ENCODE data around the gene SASH1.
A peak's percentile ranks its signal among the peaks of the same experiment; 100 is the strongest.
"Not testable (repeated sequence)": the region's sequence is repeated elsewhere in the genome, so short reads cannot be mapped to it uniquely, and the experiment has no call there.

Gene SASH1

GRCh38 chr6:148550569-148550968 lies 207.9 kb downstream of the SASH1 start:
- no peak for DNase-seq (ENCODE audit: low spot score)

- no peak for DNase-seq (ENCODE audit: low spot score)
Observed at GRCh38 chr6:148551226-148551625, 208.6 kb downstream of the SASH1 start.

- DNase-seq (ENCODE audit: low spot score) = no peak
Observed at GRCh38 chr6:148556410-148556809, 213.8 kb downstream of the SASH1 start.

GRCh38 chr6:148557796-148558321 lies 215.2 kb downstream of the SASH1 start:
- DNase-seq (ENCODE audit: low spot score) = no peak

- peak; percentile 40 for DNase-seq (ENCODE audit: low spot score)
Observed at GRCh38 chr6:148559848-148560433, 217.3 kb downstream of the SASH1 start.

- DNase-seq (ENCODE audit: low spot score) = no peak
Observed at GRCh38 chr6:148561629-148562028, 219.0 kb downstream of the SASH1 start.

- no peak for DNase-seq (ENCODE audit: low spot score)
Observed at GRCh38 chr6:148563066-148563465, 220.4 kb downstream of the SASH1 start.

- DNase-seq (ENCODE audit: low spot score) = no peak
Observed at GRCh38 chr6:148564494-148565035, 221.9 kb downstream of the SASH1 start.

- no peak for DNase-seq (ENCODE audit: low spot score)
Observed at GRCh38 chr6:148565321-148565926, 222.8 kb downstream of the SASH1 start.

GRCh38 chr6:148565930-148566663 lies 223.5 kb downstream of the SASH1 start:
- no peak for DNase-seq (ENCODE audit: low spot score)

GRCh38 chr6:148566664-148567350 lies 224.2 kb downstream of the SASH1 start:
- DNase-seq (ENCODE audit: low spot score) = no peak

- DNase-seq (ENCODE audit: low spot score) = no peak
Observed at GRCh38 chr6:148570456-148570855, 227.8 kb downstream of the SASH1 start.

- DNase-seq (ENCODE audit: low spot score) = no peak
Observed at GRCh38 chr6:148572676-148573335, 230.2 kb downstream of the SASH1 start.

GRCh38 chr6:148573922-148574321 lies 231.3 kb downstream of the SASH1 start:
- no peak for DNase-seq (ENCODE audit: low spot score)

- no peak for DNase-seq (ENCODE audit: low spot score)
Observed at GRCh38 chr6:148577687-148578488, 235.2 kb downstream of the SASH1 start.

- DNase-seq (ENCODE audit: low spot score) = no peak
Observed at GRCh38 chr6:148578489-148578814, 235.8 kb downstream of the SASH1 start.

GRCh38 chr6:148578837-148579565 lies 236.4 kb downstream of the SASH1 start:
- DNase-seq (ENCODE audit: low spot score) = no peak

GRCh38 chr6:148580442-148580841 lies 237.8 kb downstream of the SASH1 start:
- no peak for DNase-seq (ENCODE audit: low spot score)

GRCh38 chr6:148583631-148584030 lies 241.0 kb downstream of the SASH1 start:
- no peak for DNase-seq (ENCODE audit: low spot score)

- DNase-seq (ENCODE audit: low spot score) = not testable (repeated sequence)
Observed at GRCh38 chr6:148585641-148586040, 243.0 kb downstream of the SASH1 start.
